HL-60 (cell line): Measurements from ENCODE around the gene SRGAP3.

Source experiments
- DNase-seq, 2 experiments: peaks; one replicate each; pipeline ENCODE4 v3.0.0-alpha.2; 2010 to 2020; ENCODE audit warnings: low read depth in 1 of 2, low spot score in 1 of 2
- H3K27ac ChIP-seq: fragments of 250-450 bp; sonication (Bioruptor Pico); replicated peaks from 2 replicates; pipeline ENCODE4 v1.5.1; 2020; ENCODE audit warnings: mild to moderate bottlenecking, moderate library complexity
- H3K27me3 ChIP-seq: fragments of 250-450 bp; sonication (Bioruptor Pico); 2 replicates; pipeline ENCODE4 v1.5.1; 2021; ENCODE audit warnings: mild to moderate bottlenecking, moderate library complexity; ENCODE audit not compliant: insufficient read depth, poor library complexity, severe bottlenecking
- H3K4me3 ChIP-seq: replicated peaks from 2 replicates; pipeline ENCODE4 v1.5.1; 2011; ENCODE audit warnings: mild to moderate bottlenecking, control low read depth, low read length; ENCODE audit not compliant: insufficient read depth
- GABPA ChIP-seq: IDR thresholded peaks from 2 replicates; pipeline ENCODE4 v1.6.1; 2012; ENCODE audit warnings: low read depth
- POLR2AphosphoS5 ChIP-seq: IDR thresholded peaks from 2 replicates; pipeline ENCODE4 v1.6.1; 2012; ENCODE audit warnings: low read depth
- SPI1 ChIP-seq: IDR thresholded peaks from 2 replicates; pipeline ENCODE4 v1.6.1; 2012; ENCODE audit warnings: low read depth, mild to moderate bottlenecking, borderline replicate concordance
- TF ChIP-seq, protein P1 (sequence below): IDR thresholded peaks from one replicate; pipeline ENCODE4 v1.5.1; 2011; ENCODE audit warnings: low read length, control low read depth, inconsistent platforms; ENCODE audit not compliant: insufficient read depth
- TF ChIP-seq, protein P2 (sequence below): IDR thresholded peaks from 2 replicates; pipeline ENCODE4 v1.6.1; 2012; ENCODE audit warnings: low read depth; ENCODE audit not compliant: insufficient replicate concordance

Gene SRGAP3

DNA sequence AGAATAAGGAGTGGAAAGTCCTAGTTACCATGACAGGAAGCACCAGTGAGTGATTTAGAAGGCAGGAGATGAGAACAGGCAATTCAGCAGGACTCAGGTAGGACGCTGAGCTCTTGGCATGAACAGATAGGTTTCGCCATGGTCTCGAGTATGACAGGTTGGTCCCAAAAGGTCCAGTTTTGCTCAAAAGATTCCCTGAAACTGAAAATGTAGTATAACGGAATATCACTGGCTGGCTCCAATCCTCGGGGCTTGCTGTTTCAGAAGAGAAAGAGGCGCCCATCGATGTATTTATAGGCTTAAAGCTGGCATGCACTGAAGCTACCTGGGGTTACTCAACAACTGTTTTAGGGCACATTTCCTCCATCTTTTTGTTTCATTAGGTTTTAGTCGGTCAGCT lies 59.2 kb downstream of the SRGAP3 start:
- no peak overlapping the region for H3K27ac ChIP-seq
- no peak for TF ChIP-seq SPI1
- TF ChIP-seq, protein P1, sequence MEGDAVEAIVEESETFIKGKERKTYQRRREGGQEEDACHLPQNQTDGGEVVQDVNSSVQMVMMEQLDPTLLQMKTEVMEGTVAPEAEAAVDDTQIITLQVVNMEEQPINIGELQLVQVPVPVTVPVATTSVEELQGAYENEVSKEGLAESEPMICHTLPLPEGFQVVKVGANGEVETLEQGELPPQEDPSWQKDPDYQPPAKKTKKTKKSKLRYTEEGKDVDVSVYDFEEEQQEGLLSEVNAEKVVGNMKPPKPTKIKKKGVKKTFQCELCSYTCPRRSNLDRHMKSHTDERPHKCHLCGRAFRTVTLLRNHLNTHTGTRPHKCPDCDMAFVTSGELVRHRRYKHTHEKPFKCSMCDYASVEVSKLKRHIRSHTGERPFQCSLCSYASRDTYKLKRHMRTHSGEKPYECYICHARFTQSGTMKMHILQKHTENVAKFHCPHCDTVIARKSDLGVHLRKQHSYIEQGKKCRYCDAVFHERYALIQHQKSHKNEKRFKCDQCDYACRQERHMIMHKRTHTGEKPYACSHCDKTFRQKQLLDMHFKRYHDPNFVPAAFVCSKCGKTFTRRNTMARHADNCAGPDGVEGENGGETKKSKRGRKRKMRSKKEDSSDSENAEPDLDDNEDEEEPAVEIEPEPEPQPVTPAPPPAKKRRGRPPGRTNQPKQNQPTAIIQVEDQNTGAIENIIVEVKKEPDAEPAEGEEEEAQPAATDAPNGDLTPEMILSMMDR: no peak
- TF ChIP-seq POLR2AphosphoS5: no peak
- no peak for TF ChIP-seq GABPA
- TF ChIP-seq, protein P2, sequence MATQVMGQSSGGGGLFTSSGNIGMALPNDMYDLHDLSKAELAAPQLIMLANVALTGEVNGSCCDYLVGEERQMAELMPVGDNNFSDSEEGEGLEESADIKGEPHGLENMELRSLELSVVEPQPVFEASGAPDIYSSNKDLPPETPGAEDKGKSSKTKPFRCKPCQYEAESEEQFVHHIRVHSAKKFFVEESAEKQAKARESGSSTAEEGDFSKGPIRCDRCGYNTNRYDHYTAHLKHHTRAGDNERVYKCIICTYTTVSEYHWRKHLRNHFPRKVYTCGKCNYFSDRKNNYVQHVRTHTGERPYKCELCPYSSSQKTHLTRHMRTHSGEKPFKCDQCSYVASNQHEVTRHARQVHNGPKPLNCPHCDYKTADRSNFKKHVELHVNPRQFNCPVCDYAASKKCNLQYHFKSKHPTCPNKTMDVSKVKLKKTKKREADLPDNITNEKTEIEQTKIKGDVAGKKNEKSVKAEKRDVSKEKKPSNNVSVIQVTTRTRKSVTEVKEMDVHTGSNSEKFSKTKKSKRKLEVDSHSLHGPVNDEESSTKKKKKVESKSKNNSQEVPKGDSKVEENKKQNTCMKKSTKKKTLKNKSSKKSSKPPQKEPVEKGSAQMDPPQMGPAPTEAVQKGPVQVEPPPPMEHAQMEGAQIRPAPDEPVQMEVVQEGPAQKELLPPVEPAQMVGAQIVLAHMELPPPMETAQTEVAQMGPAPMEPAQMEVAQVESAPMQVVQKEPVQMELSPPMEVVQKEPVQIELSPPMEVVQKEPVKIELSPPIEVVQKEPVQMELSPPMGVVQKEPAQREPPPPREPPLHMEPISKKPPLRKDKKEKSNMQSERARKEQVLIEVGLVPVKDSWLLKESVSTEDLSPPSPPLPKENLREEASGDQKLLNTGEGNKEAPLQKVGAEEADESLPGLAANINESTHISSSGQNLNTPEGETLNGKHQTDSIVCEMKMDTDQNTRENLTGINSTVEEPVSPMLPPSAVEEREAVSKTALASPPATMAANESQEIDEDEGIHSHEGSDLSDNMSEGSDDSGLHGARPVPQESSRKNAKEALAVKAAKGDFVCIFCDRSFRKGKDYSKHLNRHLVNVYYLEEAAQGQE: no peak
- no peaks in the 10 kb centered on the region for H3K27me3 ChIP-seq
- H3K4me3 ChIP-seq: no peak overlapping the region
- no peak for DNase-seq

DNA sequence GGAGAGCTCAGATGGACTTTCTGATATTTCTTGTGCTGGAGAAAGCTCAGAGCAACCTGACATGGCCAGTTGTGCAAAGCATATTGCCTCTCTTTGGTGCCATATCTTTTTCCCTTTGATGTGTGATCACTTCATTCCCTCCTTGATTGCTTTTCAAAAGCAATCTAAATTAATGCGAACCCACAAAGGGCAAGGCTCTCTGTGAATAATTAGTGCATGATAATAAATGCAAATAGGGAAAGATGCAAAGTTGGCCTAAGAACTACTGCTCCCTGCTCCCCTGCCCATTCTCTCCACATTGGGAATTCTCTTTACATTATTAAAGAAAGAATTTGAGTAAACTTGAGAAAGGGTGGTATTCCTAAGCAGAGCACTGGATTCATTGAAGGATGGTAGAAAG lies 60.9 kb downstream of the SRGAP3 start:
- no peak overlapping the region for H3K27ac ChIP-seq
- H3K27me3 ChIP-seq: no peaks in the 10 kb centered on the region
- no peak overlapping the region for H3K4me3 ChIP-seq
- DNase-seq: no peak
- TF ChIP-seq, protein P1: no peak
- no peak for TF ChIP-seq SPI1
- TF ChIP-seq, protein P2: no peak
- TF ChIP-seq POLR2AphosphoS5: no peak
- TF ChIP-seq GABPA: no peak

DNA sequence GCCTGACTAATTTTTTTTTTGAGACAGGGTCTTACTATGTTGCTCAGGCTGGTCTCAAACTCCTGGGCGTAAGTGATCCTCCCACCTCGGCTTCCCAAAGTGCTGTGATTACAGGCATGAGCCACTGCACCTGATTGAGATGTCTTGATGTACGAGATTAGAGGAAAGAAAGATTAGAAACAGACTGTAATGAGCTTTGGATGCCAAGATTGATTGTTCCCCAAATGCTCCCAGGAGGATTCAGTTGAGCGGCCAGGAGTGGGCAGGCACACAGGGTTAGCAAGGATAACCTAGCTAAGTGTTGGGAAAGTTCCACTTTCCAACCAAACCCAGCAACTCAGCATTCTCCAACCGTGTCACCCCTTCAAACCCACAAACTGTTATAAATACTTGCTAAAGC lies 63.7 kb downstream of the SRGAP3 start:
- H3K27me3 ChIP-seq: no peaks in the 10 kb centered on the region
- H3K27ac ChIP-seq: no peak overlapping the region
- H3K4me3 ChIP-seq: no peak overlapping the region
- DNase-seq: no peak
- TF ChIP-seq POLR2AphosphoS5: no peak
- TF ChIP-seq, protein P1: no peak
- TF ChIP-seq SPI1: no peak
- TF ChIP-seq GABPA: no peak
- TF ChIP-seq, protein P2: no peak
